ELR (cell line): ENCODE measurements around the gene ZXDC.

Source experiments
- DNase-seq: peaks from one replicate; pipeline ENCODE4 v3.0.0-alpha.2; 2015; ENCODE audit warnings: low read depth

ZXDC gene

DNA sequence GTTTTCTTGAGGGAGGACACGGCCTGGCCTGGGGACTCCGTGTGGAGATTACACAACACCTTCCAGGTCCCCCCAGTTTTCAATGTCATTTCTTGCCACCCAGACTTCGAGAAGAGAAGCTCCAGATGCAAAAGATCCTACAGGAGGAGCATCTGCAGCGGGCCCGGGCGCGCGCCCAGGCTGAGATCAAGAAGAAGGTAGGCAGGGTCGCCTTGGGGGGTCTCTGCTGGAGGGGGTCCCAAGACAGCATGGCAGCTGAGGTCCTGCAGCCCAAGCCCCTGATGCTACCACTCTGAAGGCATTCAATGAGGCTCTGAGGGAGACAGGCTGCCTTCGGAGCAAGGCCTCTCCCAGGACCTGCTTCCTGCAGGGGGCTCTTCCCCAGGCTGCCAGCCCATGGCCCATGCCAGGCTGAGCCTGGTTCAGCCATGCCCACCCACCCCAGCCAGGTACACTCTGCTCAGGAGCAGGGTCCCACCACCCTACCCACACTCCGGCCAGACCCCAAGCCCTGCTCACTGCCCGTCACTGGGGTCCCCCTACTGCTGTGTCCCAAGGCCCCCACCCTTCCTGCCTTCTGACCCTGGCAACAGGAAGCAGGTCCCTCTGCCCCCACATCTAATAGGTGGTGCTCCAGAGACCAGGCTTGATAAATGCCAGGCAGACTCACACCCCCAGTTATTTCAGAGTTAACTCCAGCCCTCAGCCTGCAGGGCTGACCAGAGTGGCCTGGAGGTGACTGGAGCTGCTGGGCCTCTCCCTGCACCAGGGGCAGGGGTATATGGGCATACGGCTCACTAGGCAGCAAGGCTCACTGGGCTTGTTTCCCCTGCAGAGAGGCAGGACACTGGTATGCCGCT, 40.0 kb downstream of the ZXDC start:
- DNase-seq, result no peak

DNA sequence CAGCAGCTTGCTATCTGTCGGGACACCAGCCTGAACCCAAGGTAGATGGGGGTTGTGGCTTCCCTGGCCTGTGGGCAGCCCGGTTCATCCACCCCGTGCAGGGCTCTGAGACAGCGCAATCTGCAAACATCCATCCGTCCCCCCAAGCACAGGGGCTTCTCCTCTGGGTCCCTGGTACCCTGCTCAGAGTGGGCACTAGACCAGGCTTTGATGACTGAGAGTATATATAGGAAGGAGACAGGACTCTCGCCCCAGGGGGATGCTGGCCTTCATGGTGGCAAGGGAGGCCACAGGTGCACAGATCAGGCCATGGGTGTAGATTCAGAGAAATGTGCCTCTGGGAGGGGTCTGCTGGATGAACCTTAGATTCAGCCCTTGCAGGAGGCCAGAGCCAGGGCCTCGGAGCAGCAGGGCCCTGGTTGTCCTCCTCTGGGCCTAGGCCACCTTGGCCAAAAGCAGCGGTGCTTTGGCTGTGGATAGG, 40.7 kb downstream of the ZXDC start:
- no peak for DNase-seq

DNA sequence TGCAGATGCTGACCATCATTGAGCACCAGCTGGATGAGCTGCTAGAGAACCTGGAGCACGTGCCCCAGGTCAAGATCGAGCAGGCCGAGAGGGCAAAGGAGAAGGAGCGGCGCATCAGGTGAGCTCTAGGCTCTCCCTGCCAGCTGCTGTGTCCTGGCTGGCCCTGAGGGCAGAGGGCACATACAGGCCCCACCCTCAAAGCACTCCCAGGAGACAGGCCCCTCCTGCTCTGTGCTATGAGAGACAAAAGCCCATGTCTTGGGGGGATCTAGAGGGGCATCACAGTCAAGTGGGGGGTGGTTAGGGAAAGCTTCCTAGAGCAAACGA, 41.5 kb downstream of the ZXDC start:
- DNase-seq, result no peak

DNA sequence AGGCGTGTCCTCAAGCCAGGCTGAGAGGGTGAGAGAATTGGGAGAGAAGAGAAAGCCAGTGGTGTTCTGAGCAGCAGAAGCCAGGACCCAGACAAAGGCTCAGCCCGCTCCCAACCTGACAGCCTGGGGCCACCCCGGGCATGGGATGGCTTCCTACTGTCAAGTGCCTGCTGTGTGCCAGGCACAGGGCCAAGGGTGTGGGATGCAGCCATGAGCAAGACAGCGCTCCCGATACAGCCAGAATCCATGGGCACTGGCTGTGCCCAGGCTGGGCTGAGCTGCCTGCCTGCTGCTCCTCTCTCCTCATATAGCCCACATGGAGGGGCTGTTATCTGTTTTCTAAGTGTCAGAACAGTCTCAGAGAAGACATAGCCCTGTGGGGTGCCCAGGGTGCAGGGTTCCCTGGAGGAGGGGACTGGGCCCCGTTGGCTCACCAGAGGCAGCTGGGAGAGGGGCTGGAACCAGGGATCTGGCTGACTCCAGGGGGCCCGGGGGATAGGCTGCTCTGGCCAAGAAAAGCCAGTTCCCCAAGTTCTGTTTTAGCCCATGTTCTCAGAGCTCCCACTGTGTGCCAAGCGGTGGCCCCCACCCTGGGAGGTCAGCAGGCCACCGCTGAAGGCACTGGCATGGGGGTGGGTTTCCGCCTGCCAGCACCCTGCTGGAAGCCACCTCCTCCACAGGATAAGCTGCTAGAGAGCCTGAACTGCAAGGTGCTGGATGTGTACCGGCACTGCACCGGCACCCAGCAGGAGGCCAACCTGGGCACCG, 42.0 kb downstream of the ZXDC start:
- DNase-seq, result no peak

DNA sequence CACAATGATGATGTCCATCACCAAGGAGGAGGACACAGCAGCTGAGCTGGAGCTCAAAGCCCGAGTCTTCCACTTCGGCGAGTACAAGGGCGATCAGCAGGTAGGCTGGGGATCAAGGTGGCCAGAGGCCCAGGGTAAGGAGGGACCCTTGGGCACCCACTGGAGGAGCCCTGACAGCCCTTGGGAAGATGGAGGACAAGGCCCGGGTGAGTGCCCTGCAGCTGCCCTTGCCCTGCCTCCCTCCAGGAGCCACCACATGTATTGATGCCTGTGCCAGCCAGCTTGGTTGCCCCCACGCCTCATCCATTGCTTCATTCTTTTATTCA, 42.6 kb downstream of the ZXDC start:
- no peak for DNase-seq

DNA sequence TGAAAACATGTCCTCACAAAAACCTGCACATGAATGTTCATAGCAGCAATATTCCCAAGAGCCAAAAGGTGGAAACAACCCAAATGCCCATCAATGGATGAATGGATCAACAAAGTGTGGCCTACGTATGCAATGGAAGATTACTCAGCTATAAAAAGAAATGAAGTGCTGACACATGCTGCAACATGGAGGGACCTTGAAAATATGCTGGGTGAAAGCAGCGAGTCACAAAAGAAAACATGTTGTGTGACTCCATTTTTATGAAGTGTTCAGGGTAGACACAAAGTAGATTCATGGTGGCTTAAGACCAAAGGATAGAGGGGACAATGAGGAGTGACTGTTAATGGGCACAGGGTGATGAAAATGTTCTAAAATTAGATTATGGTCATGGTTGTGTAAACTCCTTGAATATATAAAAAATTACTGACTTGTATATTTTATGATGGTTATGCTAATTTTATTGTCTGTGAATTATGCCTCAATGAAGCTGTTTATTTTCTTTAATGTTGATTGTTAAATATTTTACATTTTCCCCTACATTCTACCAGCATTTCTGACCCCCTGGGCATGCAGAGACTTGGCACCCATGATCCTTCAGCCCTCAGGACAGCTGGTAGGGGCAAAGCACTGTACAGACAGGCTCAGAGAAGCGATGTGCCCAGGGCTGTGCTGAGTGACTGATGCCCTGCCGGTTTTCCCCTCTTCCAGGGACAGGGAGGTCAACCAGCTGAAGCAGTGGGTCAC, 43.2 kb downstream of the ZXDC start:
- peak; percentile 42 for DNase-seq

DNA sequence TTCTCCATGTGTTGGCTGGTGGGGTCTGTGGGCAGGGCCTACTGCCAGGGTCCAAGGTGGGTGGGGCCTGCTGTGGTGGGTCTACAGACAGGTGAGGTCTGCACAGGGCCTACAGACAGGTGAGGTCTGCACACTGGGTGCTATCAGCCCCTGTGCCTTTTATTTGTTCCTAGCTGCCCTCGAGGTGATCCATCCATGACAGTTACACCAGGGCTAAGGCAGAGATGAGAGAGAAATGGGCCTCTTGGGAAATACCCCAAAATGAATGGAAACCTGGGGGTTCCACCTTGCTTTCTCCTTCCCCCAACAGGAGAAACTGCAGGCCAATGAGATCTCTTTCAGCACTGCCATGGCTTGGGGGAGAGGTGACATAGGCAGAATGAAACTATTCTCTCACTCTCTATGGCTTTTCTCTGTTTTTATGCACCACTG, 44.6 kb downstream of the ZXDC start:
- DNase-seq, result no peak

DNA sequence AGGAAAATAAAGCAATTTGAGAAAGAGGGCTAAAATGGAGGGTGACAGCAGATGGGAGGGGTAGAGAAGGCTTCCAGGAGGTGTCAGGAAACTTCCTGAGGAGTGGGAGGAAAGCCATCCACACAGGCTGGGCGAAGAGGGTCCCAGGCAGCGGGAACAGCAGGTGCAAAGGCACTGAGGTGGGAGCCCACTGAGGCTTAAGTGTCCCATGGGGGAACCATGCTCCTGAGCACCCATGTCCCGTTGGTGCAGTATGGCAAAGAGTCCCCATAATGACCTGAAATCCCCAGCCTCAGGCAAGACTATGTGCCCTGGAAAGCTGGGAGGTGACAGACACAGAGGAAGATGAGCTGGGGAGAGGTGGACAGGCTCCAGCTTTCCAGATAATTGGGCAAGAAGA, 50.9 kb downstream of the ZXDC start:
- no peak for DNase-seq

DNA sequence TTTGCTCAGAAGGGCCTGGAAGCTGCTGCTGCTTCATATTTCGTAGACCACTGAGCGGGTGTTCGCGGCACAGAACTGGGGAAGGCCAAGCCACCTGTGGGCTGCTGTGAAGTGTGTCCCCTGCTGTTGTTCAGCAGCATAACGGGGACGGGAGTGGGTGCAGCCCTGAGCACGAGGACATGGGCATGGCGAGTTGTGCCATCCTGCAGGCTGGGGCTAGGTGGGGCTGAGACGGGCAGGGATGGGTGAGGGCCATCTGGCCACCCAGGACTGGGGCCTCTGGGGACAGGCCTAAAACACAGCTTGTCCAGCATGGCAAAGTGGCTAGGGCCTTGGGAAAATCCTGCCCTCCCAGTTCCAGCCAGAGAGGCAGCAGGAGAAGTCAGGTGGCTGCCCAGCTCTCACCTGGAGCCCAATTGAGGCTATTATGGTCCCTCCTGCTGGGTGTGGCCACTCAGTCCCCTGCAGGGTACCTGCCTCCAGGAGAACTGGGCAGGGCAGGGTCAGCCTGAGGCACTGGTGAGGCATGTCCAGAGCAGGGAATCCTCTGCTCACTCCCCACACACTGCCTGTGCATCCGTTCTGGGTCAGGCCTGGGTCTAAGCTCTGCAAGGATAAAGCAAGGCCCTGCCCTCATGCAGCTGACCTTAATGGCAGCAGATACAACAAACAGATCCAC, 51.5 kb downstream of the ZXDC start:
- DNase-seq, result no peak

DNA sequence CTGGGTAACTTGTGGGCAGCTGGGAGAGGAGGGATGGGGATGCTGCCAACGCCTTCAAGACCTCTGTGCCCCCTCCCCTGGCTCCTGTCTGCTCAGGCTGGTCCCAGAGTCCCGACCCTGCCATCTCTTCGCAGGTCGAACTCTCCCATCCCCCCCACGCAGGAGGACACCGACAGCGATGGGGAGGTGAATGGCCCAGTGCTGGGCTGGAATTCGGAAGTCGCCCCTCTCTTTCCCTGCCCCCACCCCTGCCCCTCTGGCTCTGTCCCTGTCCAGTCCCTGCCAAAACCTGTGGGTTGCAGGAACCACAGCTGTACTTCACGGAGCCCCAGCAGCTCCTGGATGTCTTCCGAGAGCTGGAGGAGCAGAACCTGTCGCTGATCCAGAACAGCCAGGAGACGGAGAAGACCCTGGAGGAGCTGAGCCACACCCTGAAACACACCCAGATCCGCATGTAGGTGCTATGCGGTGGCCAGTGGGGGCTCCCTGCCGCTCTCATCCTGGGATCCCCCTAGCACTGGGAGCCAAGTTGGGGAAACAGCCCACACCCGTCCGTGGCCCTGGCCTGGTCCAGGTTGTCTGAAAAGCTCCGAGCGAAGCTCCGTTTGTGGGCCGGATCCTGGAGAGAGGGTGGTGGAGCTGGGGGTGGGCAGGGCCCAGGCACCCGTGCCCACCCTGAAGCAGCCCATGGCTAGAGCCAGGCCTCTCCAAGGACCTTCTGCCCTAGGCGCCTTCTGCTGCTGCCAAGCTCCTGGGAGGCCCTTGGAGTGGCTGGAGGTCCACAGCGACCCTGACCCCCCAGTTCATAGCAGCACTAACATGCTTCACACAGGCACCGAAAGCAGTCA, 52.3 kb downstream of the ZXDC start:
- no peak for DNase-seq

DNA sequence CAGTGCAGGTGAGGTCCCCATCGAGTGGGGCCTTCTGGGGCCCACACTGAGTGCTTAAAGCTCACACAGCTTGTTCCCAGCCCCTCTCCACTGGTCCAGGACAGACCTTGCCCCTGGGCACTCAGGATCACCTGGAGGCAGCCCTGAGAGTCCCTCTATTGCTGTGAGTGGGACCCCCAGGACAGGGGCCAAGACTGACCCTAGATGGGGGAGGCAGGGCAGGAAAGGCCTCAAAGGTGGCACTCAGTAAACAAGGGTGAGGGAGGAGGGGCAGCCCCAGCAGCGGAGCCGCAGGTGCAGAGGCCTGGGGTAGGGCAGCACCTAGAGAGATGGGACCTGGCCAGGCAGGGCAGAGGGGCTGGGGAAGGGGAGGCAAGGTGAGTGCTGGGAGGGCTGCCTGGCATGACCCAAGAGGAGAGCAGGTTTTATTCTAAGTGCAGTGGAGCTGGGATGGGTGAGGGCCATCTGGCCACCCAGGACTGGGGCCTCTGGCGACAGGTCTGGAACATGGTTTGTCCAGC, 53.1 kb downstream of the ZXDC start:
- no peak for DNase-seq

DNA sequence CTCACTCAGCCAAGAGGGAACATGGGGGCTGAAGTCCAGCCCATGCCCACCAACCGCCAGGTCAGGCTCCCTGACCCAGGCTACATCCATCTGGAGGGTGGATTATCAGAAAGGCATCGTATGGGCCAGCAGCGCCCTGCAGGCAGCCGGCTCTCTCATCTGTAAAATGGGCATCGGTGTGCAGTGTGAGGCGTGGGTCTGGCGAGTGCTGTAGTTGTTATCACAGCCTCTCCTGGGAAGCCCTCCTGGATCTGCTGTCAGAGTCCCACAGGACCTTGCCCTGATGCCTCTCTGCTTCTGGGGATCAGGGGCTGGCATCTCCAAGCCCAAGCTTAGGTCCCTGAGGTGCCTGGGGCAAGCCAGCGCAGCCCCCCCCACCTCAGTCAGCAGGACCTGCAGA, 53.6 kb downstream of the ZXDC start:
- DNase-seq, result no peak

DNA sequence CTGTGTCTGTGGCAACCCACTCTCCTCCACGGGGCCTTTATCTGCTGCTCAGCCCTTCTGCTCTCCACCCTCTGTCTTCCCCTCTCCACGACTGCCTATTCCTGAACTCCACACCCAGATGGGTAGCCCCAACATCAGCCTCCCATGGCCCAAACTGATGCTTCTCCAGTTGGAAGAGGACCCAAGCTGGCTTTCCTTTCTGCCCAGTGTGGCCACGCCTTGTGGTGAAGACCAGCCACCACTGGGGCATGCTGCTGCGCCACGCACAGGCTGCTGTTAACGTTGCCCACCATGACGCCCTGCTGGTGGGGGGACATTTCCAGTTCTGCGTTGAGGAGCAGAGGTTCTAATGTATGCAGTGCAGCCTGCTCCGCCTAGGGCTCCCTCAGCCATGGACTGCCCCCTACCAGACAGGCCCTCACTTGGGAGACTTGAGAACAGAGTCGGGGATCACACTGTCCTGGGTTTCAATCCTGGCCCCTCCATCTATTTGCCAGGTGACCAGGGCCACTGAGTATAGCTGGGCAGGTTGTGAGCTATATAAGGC, 54.0 kb downstream of the ZXDC start:
- DNase-seq, result no peak

DNA sequence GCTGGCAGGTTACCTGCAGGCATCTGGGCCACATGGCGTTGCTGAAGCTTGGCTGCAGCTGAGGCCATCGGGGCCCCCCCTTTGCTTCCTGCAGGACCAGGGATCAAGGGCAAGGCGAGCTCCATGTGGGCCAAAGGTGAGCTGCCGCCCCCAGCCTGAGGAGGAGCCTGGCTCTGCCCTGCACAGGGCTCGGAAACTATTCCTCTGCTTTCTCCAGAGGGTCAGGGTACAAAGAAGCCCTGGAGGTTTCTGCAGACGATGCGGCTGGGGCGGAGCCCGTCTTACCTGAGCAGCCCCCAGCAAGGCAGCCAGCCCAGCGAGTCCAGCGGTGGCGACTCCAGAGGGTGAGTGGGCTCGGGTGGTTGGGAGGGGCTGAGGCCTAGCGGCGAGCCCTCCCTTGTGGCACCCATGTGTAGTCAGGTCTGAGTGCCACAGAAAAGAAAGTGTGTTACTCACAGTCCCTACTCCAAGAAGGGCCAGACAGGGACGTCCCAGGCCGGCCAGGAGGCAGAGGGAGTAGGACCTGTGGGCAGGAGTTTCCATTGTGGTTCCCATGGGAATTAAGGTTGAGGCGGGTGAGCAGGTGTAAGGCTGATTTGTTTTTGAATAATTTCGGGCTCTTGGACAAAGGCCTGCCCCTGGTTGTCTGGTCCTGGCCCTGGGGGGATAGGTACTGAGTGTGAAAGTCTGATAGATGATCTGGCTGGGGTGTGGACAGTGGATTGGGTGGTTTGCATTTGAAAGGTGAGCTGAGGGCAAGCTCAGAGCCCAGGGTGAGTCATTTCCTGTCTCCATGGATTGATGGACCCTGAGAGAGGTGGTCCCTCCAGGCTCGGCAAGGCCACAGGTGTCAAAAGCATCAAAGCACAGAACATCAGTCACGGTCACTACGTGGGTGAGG, 55.6 kb downstream of the ZXDC start:
- DNase-seq, result peak; percentile 17

DNA sequence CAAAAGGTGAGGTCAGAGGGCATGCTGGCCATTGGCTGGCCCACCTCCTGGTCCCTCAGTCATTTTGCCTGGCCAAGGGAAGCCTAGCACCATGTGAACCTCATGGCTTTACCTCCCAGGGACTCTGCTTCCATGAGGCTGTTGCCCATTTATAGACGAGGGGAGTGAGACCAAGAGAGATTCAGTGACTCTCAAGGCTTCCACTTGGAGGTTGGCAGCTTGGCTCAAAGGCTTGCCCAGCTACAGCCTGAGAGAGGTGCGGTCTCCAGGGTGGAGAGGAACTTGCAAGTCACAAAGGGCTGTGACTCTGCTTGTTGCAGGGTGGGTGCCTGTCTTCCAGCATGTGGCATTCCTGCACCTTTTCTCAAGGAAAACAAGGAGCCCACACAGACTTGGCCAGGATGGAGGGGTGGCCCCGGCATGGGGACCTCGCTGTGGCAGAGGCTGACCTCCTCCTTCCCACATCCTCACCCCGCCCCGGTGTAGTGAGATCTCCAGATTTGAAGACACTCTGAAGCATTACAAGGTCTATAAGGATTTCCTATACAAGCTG, 56.5 kb downstream of the ZXDC start:
- no peak for DNase-seq

DNA sequence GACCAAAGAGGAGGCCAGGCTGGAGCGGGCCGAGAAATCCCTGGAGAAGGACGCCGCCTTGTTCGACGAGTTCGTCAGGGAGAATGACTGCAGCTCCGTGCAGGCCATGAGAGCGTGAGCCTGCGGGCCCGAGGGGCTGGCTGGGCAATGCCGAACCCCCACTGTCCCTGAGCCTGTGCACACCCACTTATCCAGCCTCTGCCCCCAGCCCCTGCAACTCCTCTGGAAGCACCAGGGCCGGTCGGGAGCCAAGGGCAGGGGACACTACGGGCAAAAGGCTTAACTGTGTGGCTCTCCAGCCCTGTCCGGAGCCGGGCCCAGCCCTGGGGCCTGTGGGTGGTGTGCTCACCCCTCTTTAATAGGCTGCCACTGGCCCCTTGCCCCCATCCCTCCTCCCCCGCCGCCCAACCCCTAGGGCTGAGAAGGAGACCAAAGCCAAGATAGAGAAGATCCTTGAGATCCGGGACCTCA, 57.0 kb downstream of the ZXDC start:
- DNase-seq, result no peak

DNA sequence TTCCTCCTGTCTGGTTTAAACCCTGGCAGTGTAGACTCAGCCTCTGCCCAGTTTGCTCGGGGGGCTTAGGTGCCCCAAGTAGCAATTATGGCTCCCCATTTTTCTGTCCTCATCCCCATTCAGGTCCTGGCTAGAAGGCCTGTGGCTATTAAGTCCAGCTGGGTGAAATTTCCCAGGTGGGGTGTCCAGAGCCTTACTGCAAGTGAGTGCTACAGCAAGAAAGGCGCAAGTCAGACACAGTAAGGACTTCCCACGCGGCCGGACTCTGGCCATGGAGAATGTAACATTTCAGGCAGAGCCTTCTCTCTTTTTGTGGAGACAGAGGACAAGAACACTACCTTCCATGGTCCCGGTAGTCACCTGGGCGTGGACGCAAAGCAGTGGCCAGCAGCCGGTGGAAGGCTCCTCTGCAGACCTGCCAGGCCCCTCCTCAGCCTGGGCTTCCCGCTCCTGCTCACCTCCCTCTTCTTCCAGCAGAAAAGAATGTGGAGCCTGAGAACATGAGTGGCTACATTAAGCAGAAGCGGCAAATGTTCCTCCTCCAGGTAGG, 57.6 kb downstream of the ZXDC start:
- no peak for DNase-seq

DNA sequence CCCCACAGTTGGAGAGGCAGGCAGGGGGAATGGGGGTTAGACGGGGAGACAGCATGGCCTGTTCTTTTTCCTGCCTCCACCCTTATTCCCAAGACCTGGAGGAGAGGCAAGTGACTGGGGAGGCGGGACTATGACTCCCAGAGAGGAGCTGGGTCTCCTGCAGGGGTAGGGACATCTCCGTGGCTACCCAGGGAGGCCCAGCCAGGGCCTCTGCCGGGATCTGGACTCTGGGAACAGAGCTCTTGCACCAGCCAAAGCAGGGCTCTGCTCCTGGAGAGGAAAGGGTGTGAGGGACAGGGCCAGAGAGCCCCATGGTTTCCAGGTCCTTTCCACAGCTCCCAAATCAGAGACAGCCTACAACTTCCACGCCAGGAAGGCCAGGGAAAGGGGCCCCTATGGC, 58.2 kb downstream of the ZXDC start:
- DNase-seq, result no peak

DNA sequence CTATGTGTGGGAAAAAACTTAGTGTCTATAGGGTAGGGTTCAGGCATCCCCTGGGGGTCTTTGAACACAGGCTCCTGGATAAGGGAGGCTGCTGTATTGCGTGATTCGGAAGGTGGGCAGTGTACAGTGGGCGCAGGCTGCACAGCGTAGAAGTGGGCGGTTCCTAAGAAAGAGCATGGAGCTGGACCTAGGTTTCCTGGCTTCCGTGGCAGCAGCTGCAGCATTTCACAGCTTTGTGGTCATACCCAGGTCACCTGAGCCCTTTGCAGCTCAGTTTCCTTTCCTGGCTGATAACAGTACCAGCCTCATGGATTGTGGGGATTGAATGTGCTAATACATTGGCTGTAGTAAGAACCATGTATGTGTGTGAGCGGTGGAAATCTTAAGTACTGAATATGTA, 58.7 kb downstream of the ZXDC start:
- no peak for DNase-seq
